SK-N-MC (cell line): ENCODE measurements around the gene VASN.

ENCODE experiments used
- EZH2 ChIP-seq: fragments of 200-600 bp; sonication (generic); IDR thresholded peaks from one replicate; pipeline ENCODE4 v1.6.1; 2017; ENCODE audit warnings: antibody characterized with exemption
- FOXP2 ChIP-seq: optimal IDR thresholded peaks from 2 replicates; pipeline ENCODE3; 2011; ENCODE audit warnings: mild to moderate bottlenecking, moderate library complexity; ENCODE audit not compliant: insufficient read depth; ENCODE audit errors: extremely low read length, control extremely low read depth
- POLR2AphosphoS5 ChIP-seq: IDR thresholded peaks from 2 replicates; pipeline ENCODE4 v1.6.1; 2012; ENCODE audit warnings: mild to moderate bottlenecking, low read depth, low read length, borderline replicate concordance

DNA sequence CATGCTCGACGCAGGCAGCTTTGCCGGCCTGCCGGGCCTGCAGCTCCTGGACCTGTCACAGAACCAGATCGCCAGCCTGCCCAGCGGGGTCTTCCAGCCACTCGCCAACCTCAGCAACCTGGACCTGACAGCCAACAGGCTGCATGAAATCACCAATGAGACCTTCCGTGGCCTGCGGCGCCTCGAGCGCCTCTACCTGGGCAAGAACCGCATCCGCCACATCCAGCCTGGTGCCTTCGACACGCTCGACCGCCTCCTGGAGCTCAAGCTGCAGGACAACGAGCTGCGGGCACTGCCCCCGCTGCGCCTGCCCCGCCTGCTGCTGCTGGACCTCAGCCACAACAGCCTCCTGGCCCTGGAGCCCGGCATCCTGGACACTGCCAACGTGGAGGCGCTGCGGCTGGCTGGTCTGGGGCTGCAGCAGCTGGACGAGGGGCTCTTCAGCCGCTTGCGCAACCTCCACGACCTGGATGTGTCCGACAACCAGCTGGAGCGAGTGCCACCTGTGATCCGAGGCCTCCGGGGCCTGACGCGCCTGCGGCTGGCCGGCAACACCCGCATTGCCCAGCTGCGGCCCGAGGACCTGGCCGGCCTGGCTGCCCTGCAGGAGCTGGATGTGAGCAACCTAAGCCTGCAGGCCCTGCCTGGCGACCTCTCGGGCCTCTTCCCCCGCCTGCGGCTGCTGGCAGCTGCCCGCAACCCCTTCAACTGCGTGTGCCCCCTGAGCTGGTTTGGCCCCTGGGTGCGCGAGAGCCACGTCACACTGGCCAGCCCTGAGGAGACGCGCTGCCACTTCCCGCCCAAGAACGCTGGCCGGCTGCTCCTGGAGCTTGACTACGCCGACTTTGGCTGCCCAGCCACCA, 9.7 kb downstream of the VASN start:
- TF ChIP-seq EZH2, result no peak
- TF ChIP-seq POLR2AphosphoS5, result no peak
- TF ChIP-seq FOXP2, result no peak
